ENCODE results near the gene BACH1. TPM values are rescaled to one million over a fixed set of nuclear protein-coding genes. Genes with fewer than 3 reads are reported as not detected.

Gene BACH1
- total and polyA plus RNA-seq, 7 donors: 9.8 to 115 (median 48.3) TPM

- TF ChIP-seq CTCF (IDR thresholded peaks at IDR 0.05): no peak
- 71 to 74% (median 71%) methylated on average over 7 of the region's 7 CpGs for WGBS, 3 donors
- intact Hi-C loops (cut with DNase I): no loop called here
- Histone ChIP-seq H3K4me3 (no peak overlapping the region), H3K4me1 (no peaks in the 10 kb centered on the region), H3K27me3 (ENCODE audit: insufficient read depth in 3 of 3, low read length in 2 of 3) (no peaks in the 10 kb centered on the region), H3K36me3 (ENCODE audit: insufficient read depth in 1 of 2, low read depth in 1 of 2) (no peaks in the 10 kb centered on the region), H3K9me3 (peaks cover 8% of the 10 kb centered on the region), H3K27ac (no peak overlapping the region)
- ATAC-seq (no peak), DNase-seq (no peak)
Observed at GRCh38 chr21:29256126-29256910, 42.4 kb upstream of the BACH1 start.

- intact Hi-C loops (cut with DNase I): no loop called here
- Histone ChIP-seq H3K4me3 (no peak overlapping the region), H3K9me3 (peaks cover 8% of the 10 kb centered on the region), H3K27me3 (ENCODE audit: insufficient read depth in 3 of 3, low read length in 2 of 3) (no peaks in the 10 kb centered on the region), H3K27ac (no peak overlapping the region), H3K36me3 (ENCODE audit: insufficient read depth in 1 of 2, low read depth in 1 of 2) (no peaks in the 10 kb centered on the region), H3K4me1 (no peaks in the 10 kb centered on the region)
- DNase-seq (no peak), ATAC-seq (no peak)
- WGBS, 3 donors: 93 to 99% (median 97%) methylated on average over 2 of the region's 2 CpGs
- no peak for TF ChIP-seq CTCF (IDR thresholded peaks at IDR 0.05)
Observed at GRCh38 chr21:29257701-29258100, 41.0 kb upstream of the BACH1 start.

GRCh38 chr21:29258626-29259338 is 39.9 kb upstream of the BACH1 start:
- intact Hi-C loops (cut with DNase I): no loop called here
- TF ChIP-seq CTCF (IDR thresholded peaks at IDR 0.05): no peak
- 40 to 48% (median 41%) methylated on average over 5 of the region's 5 CpGs for WGBS, 3 donors
- H3K27me3 ChIP-seq (ENCODE audit: insufficient read depth in 3 of 3, low read length in 2 of 3): no peaks in the 10 kb centered on the region
- H3K4me3 ChIP-seq: no peak overlapping the region
- H3K9me3 ChIP-seq: peaks cover 7% of the 10 kb centered on the region
- no peak for DNase-seq
- no peaks in the 10 kb centered on the region for H3K36me3 ChIP-seq (ENCODE audit: insufficient read depth in 1 of 2, low read depth in 1 of 2)
- H3K27ac ChIP-seq: no peak overlapping the region
- no peak for ATAC-seq
- H3K4me1 ChIP-seq: no peaks in the 10 kb centered on the region

- WGBS, 3 donors: 92 to 99% (median 98%) methylated on average over 2 of the region's 2 CpGs
- TF ChIP-seq CTCF (IDR thresholded peaks at IDR 0.05): no peak
Observed at GRCh38 chr21:29260461-29260860, 38.3 kb upstream of the BACH1 start.

More at GRCh38 chr21:29260461-29260860, 38.3 kb upstream of the BACH1 start:
- Histone ChIP-seq H3K4me3 (no peak overlapping the region), H3K36me3 (ENCODE audit: insufficient read depth in 1 of 2, low read depth in 1 of 2) (no peaks in the 10 kb centered on the region), H3K27ac (no peak overlapping the region), H3K4me1 (no peaks in the 10 kb centered on the region), H3K27me3 (ENCODE audit: insufficient read depth in 3 of 3, low read length in 2 of 3) (no peaks in the 10 kb centered on the region), H3K9me3 (no peaks in the 10 kb centered on the region)
- intact Hi-C loops (cut with DNase I): no loop called here
- DNase-seq (no peak), ATAC-seq (no peak)
